IMR-90 (cell line): ENCODE measurements around the gene RPA4. TPM values are rescaled to one million over a fixed set of nuclear protein-coding genes. Genes with fewer than 3 reads are reported as not detected.
"Not testable (repeated sequence)": the region's sequence is repeated elsewhere in the genome, so short reads cannot be mapped to it uniquely, and the experiment has no call there.

ENCODE experiments used
- ATAC-seq: fragments of 200-7000 bp; cut with Tn5 transposase; 2 replicates; pipeline ENCODE4 v1.9.1; 2020; ENCODE audit warnings: low read depth, mild to moderate bottlenecking, moderate library complexity
- BruUV-seq: library from RNA; stranded (reverse); fragments of 400-500 nt; replicated peaks from 2 replicates; lab custom pipeline; 2021; lab: Mats Ljungman, UMichigan
- CTCF ChIA-PET: fragments of 300-600 bp; formaldehyde crosslinking; extraction: SDS; loops from one replicate; lab custom pipeline; 2021; ENCODE audit warnings: antibody characterized with exemption; lab: Yijun Ruan, JAX
- POLR2A ChIA-PET: fragments of 300-600 bp; sonication (Branson Sonifier 250); formaldehyde crosslinking; loops from one replicate; lab custom pipeline; 2022; ENCODE audit warnings: antibody characterized with exemption; ENCODE audit not compliant: unreplicated experiment; lab: Charles Lee
- DNase-seq: peaks from one replicate; pipeline ENCODE4 v3.0.0; 2013
- H2AFZ ChIP-seq: replicated peaks from 2 replicates; pipeline ENCODE3; 2013; ENCODE audit warnings: low read length, mild to moderate bottlenecking; ENCODE audit not compliant: poor library complexity
- H2AK5ac ChIP-seq: 2 replicates; pipeline ENCODE4 v1.6.1; 2013; ENCODE audit warnings: low read depth, low read length, inconsistent platforms
- H2AK9ac ChIP-seq: replicated peaks from 2 replicates; pipeline ENCODE3; 2013; ENCODE audit warnings: mild to moderate bottlenecking, low read depth, low read length, moderate library complexity; ENCODE audit not compliant: poor library complexity
- H2BK120ac ChIP-seq: 2 replicates; pipeline ENCODE4 v1.6.1; 2013; ENCODE audit warnings: low read depth, low read length, inconsistent platforms
- H2BK15ac ChIP-seq: 3 replicates; pipeline ENCODE4 v1.6.1; 2013; ENCODE audit warnings: low read depth, low read length, inconsistent platforms
- H2BK20ac ChIP-seq: 2 replicates; pipeline ENCODE4 v1.6.1; 2013; ENCODE audit warnings: low read depth, mild to moderate bottlenecking, inconsistent platforms, low read length, moderate library complexity
- H2BK5ac ChIP-seq: 2 replicates; pipeline ENCODE4 v1.6.1; 2013; ENCODE audit warnings: mild to moderate bottlenecking, low read depth, low read length, inconsistent platforms; ENCODE audit not compliant: poor library complexity, severe bottlenecking
- H3K14ac ChIP-seq: replicated peaks from 2 replicates; pipeline ENCODE4 v1.6.1; 2013; ENCODE audit warnings: low read depth, low read length, inconsistent platforms
- H3K18ac ChIP-seq: 2 replicates; pipeline ENCODE4 v1.6.1; 2013; ENCODE audit warnings: low read depth, low read length, control low read depth
- H3K23ac ChIP-seq: 2 replicates; pipeline ENCODE4 v1.6.1; 2013; ENCODE audit warnings: low read depth, low read length, inconsistent platforms
- H3K27ac ChIP-seq: 2 replicates; pipeline ENCODE4 v1.5.1; 2013; ENCODE audit warnings: mild to moderate bottlenecking, control low read depth, low read length; ENCODE audit not compliant: insufficient read depth
- H3K27me3 ChIP-seq: 2 replicates; pipeline ENCODE4 v1.6.1; 2013; ENCODE audit warnings: low read length; ENCODE audit not compliant: control insufficient read depth, insufficient read depth
- H3K36me3 ChIP-seq: 2 replicates; pipeline ENCODE4 v1.6.1; 2013; ENCODE audit warnings: low read length, mixed read lengths; ENCODE audit not compliant: control insufficient read depth, insufficient read depth
- H3K4ac ChIP-seq: 2 replicates; pipeline ENCODE4 v1.6.1; 2013; ENCODE audit warnings: low read depth, low read length, inconsistent platforms
- H3K4me1 ChIP-seq: 2 replicates; pipeline ENCODE4 v1.6.1; 2013; ENCODE audit warnings: low read length, mixed read lengths; ENCODE audit not compliant: control insufficient read depth, insufficient read depth
- H3K4me2 ChIP-seq: 2 replicates; pipeline ENCODE4 v1.6.1; 2013; ENCODE audit warnings: low read depth, mild to moderate bottlenecking, control low read depth, low read length, moderate library complexity
- H3K4me3 ChIP-seq: 2 replicates; pipeline ENCODE4 v1.5.1; 2013; ENCODE audit warnings: low read depth, mild to moderate bottlenecking, control low read depth, low read length, moderate library complexity; ENCODE audit not compliant: insufficient read depth
- H3K56ac ChIP-seq: 2 replicates; pipeline ENCODE4 v1.6.1; 2013; ENCODE audit warnings: low read length, inconsistent platforms; ENCODE audit not compliant: insufficient read depth; ENCODE audit errors: extremely low read depth
- H3K79me1 ChIP-seq, 2 experiments: 2 replicates each; pipeline ENCODE4 v1.6.1; 2013; ENCODE audit warnings: low read length in 2 of 2, inconsistent platforms in 1 of 2, low read depth in 1 of 2
- H3K9ac ChIP-seq: 2 replicates; pipeline ENCODE4 v1.6.1; 2013; ENCODE audit warnings: low read depth, low read length, control low read depth
- H3K9me1 ChIP-seq: 2 replicates; pipeline ENCODE4 v1.6.1; 2013; ENCODE audit warnings: low read length, inconsistent platforms; ENCODE audit not compliant: insufficient read depth
- H3K9me3 ChIP-seq: 2 replicates; pipeline ENCODE4 v1.6.1; 2013; ENCODE audit warnings: low read length; ENCODE audit not compliant: control insufficient read depth, insufficient read depth
- H4K20me1 ChIP-seq: 2 replicates; pipeline ENCODE4 v1.6.1; 2013; ENCODE audit warnings: low read length, inconsistent platforms; ENCODE audit not compliant: insufficient read depth
- H4K5ac ChIP-seq: 2 replicates; pipeline ENCODE4 v1.6.1; 2013; ENCODE audit warnings: mild to moderate bottlenecking, low read depth, low read length, control low read depth
- H4K8ac ChIP-seq, 2 experiments: 2 replicates each; pipeline ENCODE4 v1.6.1; 2013; ENCODE audit warnings: low read depth in 2 of 2, low read length in 2 of 2, control low read depth in 1 of 2, inconsistent platforms in 1 of 2
- H4K91ac ChIP-seq: 2 replicates; pipeline ENCODE4 v1.6.1; 2013; ENCODE audit warnings: low read depth, low read length, inconsistent platforms; ENCODE audit not compliant: insufficient read depth
- NFE2L2 ChIP-seq: fragments of 150-350 bp; IDR thresholded peaks from 2 replicates; pipeline ENCODE4 v1.6.1; 2016; ENCODE audit warnings: low read depth, mild to moderate bottlenecking, low read length
- WGBS, 2 experiments: methylation state at CpG; one replicate each; pipeline versions ENCODE4 v1.1.5 to v1.1.7; 2013; ENCODE audit warnings: missing lambda C conversion rate in 2 of 2; ENCODE audit not compliant: insufficient read length in 1 of 2; ENCODE audit errors: extremely low coverage in 2 of 2; 5-methylcytosine and 5-hydroxymethylcytosine counted together
- dilution Hi-C: fragments of 300-500 bp; cut with HindIII; formaldehyde crosslinking; loops from one replicate; pipeline ENCODE4 v1.14.3; 2018; ENCODE audit warnings: low sequenced_read_pairs; ENCODE audit not compliant: unreplicated experiment
- in situ Hi-C: fragments of 300-500 bp; cut with MboI; formaldehyde crosslinking; loops from 3 replicates; pipeline ENCODE4 v1.14.3; 2019; ENCODE audit warnings: low sequenced_read_pairs, inconsistent platforms, mixed read lengths
- intact Hi-C: fragments of 100-400 bp; cut with micrococcal nuclease; formaldehyde crosslinking; loops from 2 replicates; pipeline ENCODE4 v1.10.0; 2022
- polyA plus RNA-seq, 3 experiments: library from polyadenylated mRNA; depleted of rRNA; stranded (reverse); fragments of >200 nt; gene quantifications; 2 replicates each; pipeline ENCODE4 v1.2.3, GENCODE V29; 2012; ENCODE audit warnings: low replicate concordance in 1 of 3
- total RNA-seq: library from RNA; depleted of rRNA; stranded (reverse); fragments of >200 nt; gene quantifications from 2 replicates; pipeline ENCODE4 v1.2.3, GENCODE V29; 2012
- TF ChIP-seq, protein P1 (sequence below): fragments of 150-350 bp; IDR thresholded peaks from 2 replicates; pipeline ENCODE4 v1.6.1; 2017; ENCODE audit warnings: mild to moderate bottlenecking, antibody characterized with exemption, low read length, low read depth

The RPA4 gene
- total and polyA plus RNA-seq, 2 of the 4 experiments (the other 2 are of a cell fraction) = 0.36 to 2.5 TPM

DNA sequence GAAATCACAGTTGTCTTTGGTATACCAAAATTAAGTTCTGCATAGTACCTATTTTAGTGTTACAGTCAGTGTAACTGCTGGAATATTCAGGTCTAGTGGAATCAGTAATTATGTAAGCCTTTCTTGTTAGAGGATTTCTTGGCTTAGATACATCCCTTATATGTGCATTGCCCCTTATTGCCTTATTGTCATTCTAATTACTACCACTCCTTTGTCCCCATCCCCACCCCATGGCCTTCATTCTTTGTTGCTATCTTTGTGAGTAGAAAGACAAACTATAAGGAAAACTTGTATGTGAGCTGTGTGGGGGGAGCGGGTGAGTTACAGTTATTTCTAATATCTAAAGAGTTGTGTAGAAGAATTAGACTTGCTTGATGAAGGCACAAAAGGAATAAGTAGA lies 36.9 kb upstream of the RPA4 start:
- no peak overlapping the region for H3K56ac ChIP-seq
- no peaks in the 10 kb centered on the region for H3K36me3 ChIP-seq
- H3K9ac ChIP-seq = no peak overlapping the region
- H3K4me1 ChIP-seq = no peaks in the 10 kb centered on the region
- in situ Hi-C loops (no loop called here), intact Hi-C loops (no loop called here), dilution Hi-C loops (no loop called here)
- ChIA-PET CTCF (no interaction called here), POLR2A (no interaction called here)
- no peak overlapping the region for H2BK120ac ChIP-seq
- H2BK5ac ChIP-seq = no peak overlapping the region
- H4K5ac ChIP-seq = no peak overlapping the region
- no peak overlapping the region for H3K4me3 ChIP-seq
- no peak overlapping the region for H3K27ac ChIP-seq
- H3K4me2 ChIP-seq = no peak overlapping the region
- H2AFZ ChIP-seq = no peak overlapping the region
- H2BK15ac ChIP-seq = no peak overlapping the region
- WGBS, 2 experiments = 60% methylated on average over 1 of the region's 1 CpG; no CpG with 5 or more reads in 1 of the 2 experiments
- no peaks in the 10 kb centered on the region for H3K9me1 ChIP-seq
- DNase-seq (no peak), ATAC-seq (no peak)
- BruUV-seq = no TSS peak
- H2AK5ac ChIP-seq = no peak overlapping the region
- no peak overlapping the region for H2AK9ac ChIP-seq
- no peaks in the 10 kb centered on the region for H4K20me1 ChIP-seq
- no peak overlapping the region for H4K91ac ChIP-seq
- H3K18ac ChIP-seq = no peak overlapping the region
- no peaks in the 10 kb centered on the region for H3K27me3 ChIP-seq
- TF ChIP-seq, protein P1, sequence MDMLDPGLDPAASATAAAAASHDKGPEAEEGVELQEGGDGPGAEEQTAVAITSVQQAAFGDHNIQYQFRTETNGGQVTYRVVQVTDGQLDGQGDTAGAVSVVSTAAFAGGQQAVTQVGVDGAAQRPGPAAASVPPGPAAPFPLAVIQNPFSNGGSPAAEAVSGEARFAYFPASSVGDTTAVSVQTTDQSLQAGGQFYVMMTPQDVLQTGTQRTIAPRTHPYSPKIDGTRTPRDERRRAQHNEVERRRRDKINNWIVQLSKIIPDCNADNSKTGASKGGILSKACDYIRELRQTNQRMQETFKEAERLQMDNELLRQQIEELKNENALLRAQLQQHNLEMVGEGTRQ = no peak
- no peak for TF ChIP-seq NFE2L2
- H2BK20ac ChIP-seq = no peak overlapping the region
- peaks cover 0 to 4% of the 10 kb centered on the region in 2 experiments; a peak in 1 of 4 replicates for H3K79me1 ChIP-seq
- H4K8ac ChIP-seq = no peak overlapping the region
- H3K9me3 ChIP-seq = no peaks in the 10 kb centered on the region
- H3K23ac ChIP-seq = no peak overlapping the region
- no peak overlapping the region for H3K14ac ChIP-seq
- no peak overlapping the region for H3K4ac ChIP-seq

DNA sequence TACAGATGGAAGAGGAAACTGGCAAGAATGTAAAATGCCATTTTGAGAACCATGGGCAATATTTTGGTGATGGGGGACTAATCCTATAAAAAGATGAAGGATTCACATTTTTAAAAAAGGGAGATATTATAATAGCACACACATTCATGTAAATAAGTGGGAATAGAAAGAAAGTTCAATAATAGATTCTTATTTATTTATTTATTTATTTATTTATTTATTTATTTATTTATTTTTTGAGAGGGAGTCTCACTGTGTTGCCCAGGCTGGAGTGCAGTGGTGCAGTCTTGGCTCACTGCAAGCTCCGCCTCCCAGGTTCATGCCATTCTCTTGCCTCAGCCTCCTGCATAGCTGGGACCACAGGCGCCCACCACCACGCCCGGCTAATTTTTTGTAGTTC lies 24.3 kb upstream of the RPA4 start:
- H3K9me3 ChIP-seq, H4K5ac ChIP-seq, H3K14ac ChIP-seq, H3K79me1 ChIP-seq, POLR2A ChIA-PET, H2AK5ac ChIP-seq, H3K27ac ChIP-seq, H3K56ac ChIP-seq, H3K27me3 ChIP-seq, H3K9me1 ChIP-seq, H2AK9ac ChIP-seq, H3K4ac ChIP-seq, H3K4me3 ChIP-seq, BruUV-seq, H4K8ac ChIP-seq, H2BK20ac ChIP-seq, H3K36me3 ChIP-seq, H3K23ac ChIP-seq, in situ Hi-C loops, H2AFZ ChIP-seq, H3K18ac ChIP-seq, H2BK5ac ChIP-seq, H4K91ac ChIP-seq, H2BK15ac ChIP-seq, H3K4me2 ChIP-seq, dilution Hi-C loops, intact Hi-C loops, H3K4me1 ChIP-seq, ATAC-seq, H2BK120ac ChIP-seq, DNase-seq, H3K9ac ChIP-seq, H4K20me1 ChIP-seq: not testable (repeated sequence)
- no CpG with 5 or more reads among the region's 4 CpGs for WGBS, 2 experiments
- CTCF ChIA-PET = interaction anchor here (0.6 kb wide), 1 partner anchor 108 kb away, joined by 3 read pairs; no protein-coding TSS in a partner anchor
